Activated CD4-positive, alpha-beta T cell treated with anti-CD3 and anti-CD28 coated beads for 1 hour (primary cell): ENCODE data around the gene TPGS1.

Experiments
- DNase-seq: peaks from one replicate; pipeline ENCODE4 v3.0.0-alpha.2; 2020

TPGS1 gene, protein sequence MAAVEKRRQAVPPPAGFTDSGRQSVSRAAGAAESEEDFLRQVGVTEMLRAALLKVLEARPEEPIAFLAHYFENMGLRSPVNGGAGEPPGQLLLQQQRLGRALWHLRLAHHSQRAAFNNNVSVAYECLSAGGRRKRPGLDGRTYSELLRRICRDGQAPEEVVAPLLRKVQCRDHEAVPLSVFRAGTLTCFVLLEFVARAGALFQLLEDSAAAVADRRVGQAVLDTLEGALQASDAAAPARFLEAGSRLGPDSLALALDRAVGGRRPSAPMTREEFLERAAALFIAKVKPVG

DNA sequence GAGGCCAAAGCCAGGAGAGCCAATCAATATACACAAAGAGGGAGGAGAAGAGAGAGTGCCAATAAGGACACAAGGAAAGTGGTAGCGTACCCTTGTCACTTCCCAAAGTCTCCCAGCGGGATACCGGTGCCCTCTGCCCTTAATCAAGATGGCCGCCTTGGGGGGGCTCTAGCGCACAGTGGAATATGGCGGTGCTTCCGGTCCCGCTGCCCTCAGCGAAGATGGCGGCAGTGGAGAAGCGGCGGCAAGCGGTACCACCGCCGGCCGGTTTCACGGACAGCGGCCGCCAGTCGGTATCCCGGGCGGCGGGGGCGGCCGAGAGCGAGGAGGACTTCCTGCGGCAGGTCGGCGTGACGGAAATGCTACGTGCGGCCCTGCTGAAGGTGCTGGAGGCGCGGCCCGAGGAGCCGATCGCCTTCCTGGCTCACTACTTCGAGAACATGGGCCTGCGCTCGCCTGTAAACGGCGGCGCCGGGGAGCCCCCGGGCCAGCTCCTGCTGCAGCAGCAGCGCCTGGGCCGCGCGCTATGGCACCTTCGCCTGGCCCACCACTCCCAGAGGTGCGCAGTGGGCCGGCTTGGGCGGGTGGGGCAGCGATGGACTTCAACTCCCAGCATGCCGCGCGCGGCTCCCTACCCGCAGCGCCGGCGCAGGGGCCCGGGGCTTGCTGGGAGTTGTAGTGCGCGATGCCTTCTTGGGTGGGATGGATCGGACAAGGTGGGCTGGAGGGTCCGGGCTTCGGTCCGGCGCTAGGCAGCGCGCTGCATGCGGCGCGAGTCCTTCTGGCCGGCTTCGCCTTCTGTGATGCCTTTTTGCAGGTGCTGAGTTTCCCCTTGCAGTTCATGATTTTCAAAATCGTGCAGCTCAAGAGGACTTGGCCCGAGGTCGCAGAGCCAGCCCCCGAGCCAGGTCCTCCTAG is at the start of gene TPGS1:
Gene TPGS1 (plus strand): TSS at position 212 of the 918 bp plus-strand sequence. CDS start 10 bp downstream, at position 222.
- peak; percentile 81 for DNase-seq

GRCh38 chr19:457636-458035 is 49.7 kb upstream of the TPGS1 start:
- DNase-seq: no peak

- DNase-seq: no peak
Measured at GRCh38 chr19:458091-459042, 48.9 kb upstream of the TPGS1 start.

- no peak for DNase-seq
Measured at GRCh38 chr19:459724-460511, 47.4 kb upstream of the TPGS1 start.

GRCh38 chr19:460877-461720 is 46.2 kb upstream of the TPGS1 start, which contains the start of gene SHC2:
Gene SHC2 (minus strand): TSS chr19:461033. CDS start chr19:460996, 37 bp downstream.
- DNase-seq: no peak

GRCh38 chr19:461721-462551 is 45.4 kb upstream of the TPGS1 start:
- no peak for DNase-seq

GRCh38 chr19:463483-464207 is 43.7 kb upstream of the TPGS1 start:
- DNase-seq: no peak

GRCh38 chr19:464208-464545 is 43.1 kb upstream of the TPGS1 start:
- DNase-seq: no peak

GRCh38 chr19:465056-465816 is 42.1 kb upstream of the TPGS1 start:
- no peak for DNase-seq

DNA sequence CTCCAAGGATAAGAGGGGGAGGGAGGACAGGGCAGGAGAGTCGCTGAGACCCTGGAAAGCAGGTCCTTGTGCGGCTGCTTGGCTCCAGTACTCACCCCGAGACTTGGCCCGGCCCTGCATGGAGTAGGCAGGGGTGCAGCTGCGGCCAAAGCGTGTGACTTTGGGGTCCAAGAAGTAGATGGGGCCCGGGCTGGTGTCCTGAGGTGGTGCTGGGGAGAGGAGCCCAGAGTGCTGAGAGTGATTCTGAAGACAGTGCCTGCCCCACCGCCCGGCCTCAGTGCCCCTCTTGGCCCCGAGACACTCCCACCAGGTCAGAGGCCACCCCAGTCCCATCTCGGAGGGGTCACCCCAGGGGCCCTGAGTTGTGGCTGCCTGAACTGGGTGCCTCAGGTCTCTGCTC is 39.7 kb upstream of the TPGS1 start:
- no peak for DNase-seq

- no peak for DNase-seq
Measured at GRCh38 chr19:468587-469256, 38.6 kb upstream of the TPGS1 start.

DNA sequence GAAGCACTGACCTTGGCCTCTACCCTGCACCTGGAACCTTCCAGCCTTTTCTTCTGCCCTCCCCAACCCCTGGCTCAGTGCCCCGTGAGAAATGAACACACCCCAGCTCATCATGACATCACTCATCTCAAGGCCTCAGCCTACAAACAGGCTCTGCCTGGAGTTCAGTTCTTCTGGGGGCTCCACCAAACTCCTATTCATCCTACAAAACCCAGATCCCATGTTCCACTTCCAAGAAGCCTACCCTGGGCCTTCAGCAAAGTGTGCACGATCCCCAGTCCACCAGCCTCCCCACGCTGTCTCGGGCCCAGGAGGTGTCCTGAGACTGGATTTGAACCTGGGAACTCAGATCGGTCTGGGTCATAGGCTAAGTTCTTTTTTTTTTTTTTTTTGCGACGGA is 37.5 kb upstream of the TPGS1 start:
- no peak for DNase-seq

GRCh38 chr19:470701-471100 is 36.6 kb upstream of the TPGS1 start:
- DNase-seq: no peak

GRCh38 chr19:472005-472858 is 35.1 kb upstream of the TPGS1 start:
- DNase-seq: no peak

GRCh38 chr19:474126-475078 is 32.9 kb upstream of the TPGS1 start:
- no peak for DNase-seq

GRCh38 chr19:475360-475759 is 31.9 kb upstream of the TPGS1 start:
- no peak for DNase-seq
